Lung (tissue), 12 donors: Measurements from ENCODE around the gene INO80B. TPM values are rescaled to one million over a fixed set of nuclear protein-coding genes. Genes with fewer than 3 reads are reported as not detected.

Experiments used
- ATAC-seq: fragments of 200-7000 bp; cut with Tn5 transposase; one replicate; pipeline ENCODE4 v1.9.1; 2020; ENCODE audit warnings: moderate number of reproducible peaks; ENCODE audit not compliant: insufficient read depth, low FRiP score
- DNase-seq, 3 donors: peaks; one replicate each; pipeline ENCODE4 v3.0.0-alpha.2; 2013 to 2017
- H3K27ac ChIP-seq, 2 donors: one replicate each; pipeline ENCODE4 v1.5.1; 2013; ENCODE audit warnings: mild to moderate bottlenecking in 2 of 2, moderate library complexity in 2 of 2, control low read depth in 1 of 2, inconsistent platforms in 1 of 2, low read depth in 1 of 2, low read length in 1 of 2
- H3K27me3 ChIP-seq, 3 donors: one replicate each; pipeline ENCODE4 v1.5.1; 2013; ENCODE audit warnings: low read length in 2 of 3; ENCODE audit not compliant: control insufficient read depth in 3 of 3, insufficient read depth in 3 of 3
- H3K36me3 ChIP-seq, 4 donors: one replicate each; pipeline ENCODE4 v1.5.1; 2013; ENCODE audit warnings: low read length in 4 of 4, mild to moderate bottlenecking in 1 of 4, moderate library complexity in 1 of 4; ENCODE audit not compliant: control insufficient read depth in 4 of 4, insufficient read depth in 4 of 4
- H3K4me1 ChIP-seq, 5 donors: one replicate each; pipeline ENCODE4 v1.5.1; 2013; ENCODE audit warnings: low read length in 5 of 5, mild to moderate bottlenecking in 2 of 5, moderate library complexity in 1 of 5; ENCODE audit not compliant: control insufficient read depth in 5 of 5, insufficient read depth in 5 of 5
- H3K4me3 ChIP-seq: one replicate; pipeline ENCODE4 v1.5.1; 2013; ENCODE audit warnings: mild to moderate bottlenecking, control low read depth, moderate library complexity
- H3K9ac ChIP-seq, 2 donors: one replicate each; pipeline ENCODE4 v1.5.1; 2013; ENCODE audit warnings: low read length in 2 of 2, control low read depth in 1 of 2; ENCODE audit not compliant: insufficient read depth in 1 of 2
- H3K9me3 ChIP-seq, 4 donors: one replicate each; pipeline ENCODE4 v1.5.1; 2013; ENCODE audit warnings: low read length in 3 of 4, mild to moderate bottlenecking in 1 of 4, moderate library complexity in 1 of 4; ENCODE audit not compliant: control insufficient read depth in 4 of 4, insufficient read depth in 3 of 4
- CTCF ChIP-seq: IDR thresholded peaks from 2 replicates; pipeline ENCODE4 v1.5.1; 2012; ENCODE audit warnings: mild to moderate bottlenecking; ENCODE audit errors: control extremely low read depth, extremely low read depth
- WGBS, 2 donors: extraction: QIAGEN DNeasy Blood & Tissue Kit; methylation state at CpG; one replicate each; pipeline ENCODE4 v1.1.7; 2013; 5-methylcytosine and 5-hydroxymethylcytosine counted together
- polyA plus RNA-seq, 2 donors: library from polyadenylated mRNA; stranded (reverse); fragments of 200-250 nt; gene quantifications; one replicate each; pipeline ENCODE4 v1.2.1, GENCODE V29; 2013
- total RNA-seq, 2 donors: library from RNA; depleted of rRNA in 1 of 2; stranded (reverse); fragments of >200 nt in 1 of 2; gene quantifications; one replicate each; pipeline ENCODE4 v1.2.1, GENCODE V29; 2014 to 2021
- donor health status: control.
- donor health status: control.
- donor health status: Bipolar disorder and iron deficiency.
- donor health status: healthy.
- donor health status: DM: yes; HTN: yes; CAD: no.

The INO80B gene
- total and polyA plus RNA-seq, 4 donors = 22.7 to 72.3 (median 36.9) TPM

GRCh38 chr2:74428675-74429074, 26.2 kb upstream of the INO80B start:
- no peak for TF ChIP-seq CTCF
- WGBS, 2 donors = 91 to 92% methylated on average over 5 of the region's 5 CpGs
- Histone ChIP-seq H3K27me3 (no peaks in the 10 kb centered on the region), H3K4me3 (no peak overlapping the region), H3K9ac (no peak overlapping the region), H3K36me3 (peaks cover 20 to 45% (median 39%) of the 10 kb centered on the region in 4 donors), H3K27ac (no peak overlapping the region), H3K9me3 (no peaks in the 10 kb centered on the region), H3K4me1 (no peaks in the 10 kb centered on the region)
- DNase-seq = no peak
- no peak for ATAC-seq

- Histone ChIP-seq H3K36me3 (peaks cover 20 to 48% (median 39%) of the 10 kb centered on the region in 4 donors), H3K27ac (no peak overlapping the region), H3K4me3 (no peak overlapping the region), H3K4me1 (no peaks in the 10 kb centered on the region), H3K9ac (no peak overlapping the region), H3K9me3 (no peaks in the 10 kb centered on the region), H3K27me3 (no peaks in the 10 kb centered on the region)
- TF ChIP-seq CTCF = no peak
- DNase-seq (no peak), ATAC-seq (no peak)
- 90 to 92% methylated on average over 18 of the region's 18 CpGs for WGBS, 2 donors
These were observed 25.1 kb upstream of the INO80B start for GRCh38 chr2:74429487-74430451.

DNA sequence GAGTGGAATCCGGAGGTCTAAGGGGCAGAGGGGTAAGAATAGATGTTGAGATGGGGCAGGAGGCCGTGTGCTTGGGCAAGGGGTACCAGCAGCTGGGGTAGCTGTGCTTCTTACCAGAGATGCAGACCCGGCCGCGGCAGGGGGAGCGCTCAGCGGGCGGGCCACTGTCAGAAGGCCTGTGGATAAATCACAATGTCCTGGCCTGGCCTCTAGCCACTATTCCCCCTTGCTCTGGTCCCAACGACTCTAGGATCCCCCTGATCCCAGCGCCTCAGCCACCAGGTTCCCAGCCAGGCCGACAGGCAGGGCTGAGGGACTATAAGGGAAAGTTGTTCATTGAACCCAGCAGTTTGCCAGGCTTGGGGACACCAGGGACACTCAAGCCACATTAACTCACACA, 24.4 kb upstream of the INO80B start:
- no peak overlapping the region for H3K27ac ChIP-seq
- DNase-seq (no peak), ATAC-seq (no peak)
- H3K36me3 ChIP-seq = peaks cover 20 to 48% (median 36%) of the 10 kb centered on the region in 4 donors
- no peak overlapping the region for H3K9ac ChIP-seq
- H3K9me3 ChIP-seq = no peaks in the 10 kb centered on the region
- WGBS, 2 donors = 87 to 90% methylated on average over 11 of the region's 11 CpGs
- no peaks in the 10 kb centered on the region for H3K4me1 ChIP-seq
- TF ChIP-seq CTCF = no peak
- no peak overlapping the region for H3K4me3 ChIP-seq
- no peaks in the 10 kb centered on the region for H3K27me3 ChIP-seq
